ENCODE measurements around the gene MCHR2. TPM values are rescaled to one million over a fixed set of nuclear protein-coding genes. Genes with fewer than 3 reads are reported as not detected.

Gene MCHR2
- total RNA-seq, 1 donor = not detected

GRCh38 chr6:99871641-99872040, 122.4 kb downstream of the MCHR2 start:
- Histone ChIP-seq H3K4me3 (ENCODE audit: low read length) (no peak overlapping the region), H3K9me3 (ENCODE audit: low read depth, low read length) (no peaks in the 10 kb centered on the region), H3K4me1 (ENCODE audit: insufficient read depth, low read length) (no peaks in the 10 kb centered on the region), H3K27me3 (ENCODE audit: insufficient read depth, low read length) (peaks cover 16% of the 10 kb centered on the region)
